Endothelial cell of umbilical vein (primary cell): Measurements from ENCODE around the gene TMEM253. TPM values are rescaled to one million over a fixed set of nuclear protein-coding genes. Genes with fewer than 3 reads are reported as not detected.

Experiments
- BruUV-seq: library from RNA; stranded (reverse); fragments of 400-500 nt; replicated peaks from 2 replicates; lab custom pipeline; 2021; lab: Mats Ljungman, UMichigan
- CTCF ChIA-PET: fragments of 300-600, 350-600 bp; sonication (Branson Sonifier 250); formaldehyde crosslinking; loops from one replicate; lab custom pipeline; 2021; ENCODE audit warnings: antibody characterized with exemption, inconsistent platforms; lab: Charles Lee
- POLR2A ChIA-PET: fragments of 300-600, 350-600 bp; sonication (Branson Sonifier 250); formaldehyde crosslinking; loops from one replicate; lab custom pipeline; 2021; ENCODE audit warnings: antibody characterized with exemption, inconsistent platforms; lab: Charles Lee
- DNase-seq: peaks from one replicate; pipeline ENCODE4 v3.0.0-alpha.2; 2011; ENCODE audit warnings: low read depth, low spot score
- FAIRE-seq: peaks from 2 replicates; lab custom pipeline; 2011; peaks lifted over from hg19 to GRCh38; lab: Jason Lieb, UNC
- H2AFZ ChIP-seq: 2 replicates; pipeline ENCODE4 v1.6.0; 2012; ENCODE audit warnings: low read depth, low read length, control low read depth, inconsistent platforms
- H3K27ac ChIP-seq: 2 replicates; pipeline ENCODE4 v1.5.1; 2011; ENCODE audit warnings: low read depth, mild to moderate bottlenecking, control low read depth, low read length, moderate library complexity; ENCODE audit not compliant: insufficient read depth
- H3K27me3 ChIP-seq, 2 experiments: 2 replicates each; pipeline versions ENCODE4 v1.6.0 to v1.6.1; 2011; ENCODE audit warnings: low read length in 2 of 2, mixed read lengths in 1 of 2; ENCODE audit not compliant: control insufficient read depth in 2 of 2, insufficient read depth in 2 of 2
- H3K36me3 ChIP-seq, 2 experiments: 2 replicates in 1 of 2; 3 replicates in 1 of 2; pipeline ENCODE4 v1.5.1; 2011; ENCODE audit warnings: low read length in 2 of 2, mild to moderate bottlenecking in 1 of 2, moderate library complexity in 1 of 2; ENCODE audit not compliant: control insufficient read depth in 2 of 2, insufficient read depth in 2 of 2; ENCODE audit errors: extremely low read depth in 1 of 2
- H3K4me1 ChIP-seq: 3 replicates; pipeline ENCODE4 v1.5.1; 2011; ENCODE audit warnings: mild to moderate bottlenecking, low read length; ENCODE audit not compliant: control insufficient read depth, insufficient read depth; ENCODE audit errors: extremely low read depth
- H3K4me2 ChIP-seq: 2 replicates; pipeline ENCODE4 v1.6.1; 2011; ENCODE audit warnings: low read length, control low read depth, mixed read lengths; ENCODE audit not compliant: insufficient read depth
- H3K4me3 ChIP-seq, 3 experiments: fragments of 200-600 bp in 1 of 3; sonication (generic), shearing (Covaris generic) in 1 of 3; replicated peaks in 1 of 3; 2 replicates each; pipeline ENCODE4 v1.5.1; 2011 to 2016; ENCODE audit warnings: control low read depth in 3 of 3, low read length in 3 of 3, mild to moderate bottlenecking in 2 of 3, inconsistent platforms in 1 of 3, low read depth in 1 of 3, moderate library complexity in 1 of 3; ENCODE audit not compliant: insufficient read depth in 1 of 3
- H3K79me2 ChIP-seq: 2 replicates; pipeline ENCODE4 v1.6.0; 2012; ENCODE audit warnings: low read length, inconsistent platforms; ENCODE audit not compliant: control insufficient read depth, insufficient read depth
- H3K9ac ChIP-seq: replicated peaks from 2 replicates; pipeline ENCODE3; 2011; ENCODE audit warnings: low read length, control low read depth; ENCODE audit not compliant: insufficient read depth; ENCODE audit errors: extremely low read depth
- H3K9me1 ChIP-seq: replicated peaks from 3 replicates; pipeline ENCODE4 v1.6.0; 2011; ENCODE audit warnings: mild to moderate bottlenecking, low read length; ENCODE audit not compliant: control insufficient read depth, insufficient read depth; ENCODE audit errors: extremely low read depth
- H3K9me3 ChIP-seq: replicated peaks from 2 replicates; pipeline ENCODE4 v1.5.1; 2012; ENCODE audit warnings: low read length, inconsistent platforms; ENCODE audit not compliant: control insufficient read depth, insufficient read depth
- H4K20me1 ChIP-seq: replicated peaks from 2 replicates; pipeline ENCODE3; 2011; ENCODE audit warnings: mild to moderate bottlenecking, low read length; ENCODE audit not compliant: control insufficient read depth, insufficient read depth; ENCODE audit errors: extremely low read depth
- CTCF ChIP-seq, 2 donors: IDR thresholded peaks; 1 replicate in 1 of 2; 2 replicates in 1 of 2; pipeline ENCODE4 v1.5.1; 2011; ENCODE audit warnings: low read length in 2 of 2, mild to moderate bottlenecking in 2 of 2, moderate library complexity in 2 of 2, control low read depth in 1 of 2, inconsistent platforms in 1 of 2, low read depth in 1 of 2; ENCODE audit not compliant: insufficient read depth in 1 of 2; ENCODE audit errors: extremely low read depth in 1 of 2
- EZH2 ChIP-seq: IDR thresholded peaks from 2 replicates; pipeline ENCODE4 v1.6.1; 2012; ENCODE audit warnings: borderline replicate concordance, low read depth, mild to moderate bottlenecking, moderate library complexity, low read length, inconsistent platforms; ENCODE audit not compliant: severe bottlenecking
- FOS ChIP-seq: IDR thresholded peaks from 2 replicates; pipeline ENCODE4 v1.6.1; 2011; ENCODE audit warnings: mild to moderate bottlenecking, low read length, moderate library complexity, borderline replicate concordance; ENCODE audit not compliant: insufficient read depth
- GATA2 ChIP-seq: IDR thresholded peaks from 2 replicates; pipeline ENCODE4 v1.7.0; 2011; ENCODE audit warnings: low read depth, mild to moderate bottlenecking, moderate library complexity, mixed read lengths, low read length; ENCODE audit not compliant: insufficient read length, insufficient read depth
- JUN ChIP-seq: IDR thresholded peaks from 2 replicates; pipeline ENCODE4 v1.6.1; 2011; ENCODE audit warnings: borderline replicate concordance, low read depth; ENCODE audit not compliant: insufficient read length, insufficient read depth
- MAX ChIP-seq: IDR thresholded peaks from 2 replicates; pipeline ENCODE4 v1.6.1; 2011; ENCODE audit not compliant: insufficient read depth, insufficient read length
- MYC ChIP-seq: IDR thresholded peaks from one replicate; pipeline ENCODE4 v1.6.1; 2011; ENCODE audit warnings: mild to moderate bottlenecking, low read depth, low read length
- POLR2A ChIP-seq: IDR thresholded peaks from 2 replicates; pipeline ENCODE4 v1.6.1; 2012; ENCODE audit warnings: low read depth, mild to moderate bottlenecking, control low read depth, low read length
- POLR2AphosphoS5 ChIP-seq: IDR thresholded peaks from 2 replicates; pipeline ENCODE4 v1.6.1; 2012; ENCODE audit warnings: low read depth, mild to moderate bottlenecking, control low read depth, low read length, moderate library complexity; ENCODE audit not compliant: insufficient read depth
- dilution Hi-C: fragments of 300-500 bp; cut with MboI; formaldehyde crosslinking; loops from one replicate; pipeline ENCODE4 v1.15.0; 2019; ENCODE audit warnings: low sequenced_read_pairs; ENCODE audit not compliant: extremely low pct_ligation_motif_present
- intact Hi-C: fragments of 100-400 bp; cut with micrococcal nuclease; formaldehyde crosslinking; loops from one replicate; pipeline ENCODE4 v1.10.0; 2022
- polyA plus RNA-seq, 4 experiments: library from polyadenylated mRNA; depleted of rRNA in 3 of 4; stranded (reverse) in 3 of 4; unstranded in 1 of 4; fragments of >200 nt; gene quantifications; 2 replicates each; pipeline versions ENCODE4 v1.2.1 to v1.2.3, GENCODE V29; 2011 to 2012; ENCODE audit warnings: missing spikeins in 1 of 4
- total RNA-seq: library from RNA; stranded (reverse); gene quantifications from 2 replicates; pipeline ENCODE4 v1.2.3, GENCODE V29; 2021

Gene TMEM253
- total and polyA plus RNA-seq, 2 donors (not counting 3 experiments of a cell fraction or from before 2014, with no cell fraction given) = 0.25 TPM; not detected in 1

GRCh38 chr14:21084998-21085853 is 15.6 kb upstream of the TMEM253 start:
- BruUV-seq = no TSS peak
- H3K27me3 ChIP-seq = no peaks in the 10 kb centered on the region
- dilution Hi-C loops = no loop called here
- H2AFZ ChIP-seq = no peak overlapping the region
- no peak for FAIRE-seq
- H3K4me1 ChIP-seq = no peaks in the 10 kb centered on the region
- intact Hi-C loops = no loop called here
- no peaks in the 10 kb centered on the region for H4K20me1 ChIP-seq
- H3K9me3 ChIP-seq = no peaks in the 10 kb centered on the region
- no peaks in the 10 kb centered on the region for H3K79me2 ChIP-seq
- no peak overlapping the region for H3K9ac ChIP-seq
- no peak for DNase-seq
- ChIA-PET POLR2A (no interaction called here), CTCF (interaction anchor here (1.3 to 5.8 kb wide), 3 partner anchors 14 to 19 kb away, joined by 4 to 53 read pairs (median 9); no protein-coding TSS in a partner anchor)
- no peak overlapping the region for H3K4me3 ChIP-seq
- no peaks in the 10 kb centered on the region for H3K9me1 ChIP-seq
- no peaks in the 10 kb centered on the region for H3K36me3 ChIP-seq
- TF ChIP-seq POLR2AphosphoS5 (no peak), POLR2A (no peak), JUN (no peak), CTCF (IDR thresholded peaks at IDR 0.05; ENCODE audit: extremely low read depth in 1 of 2, insufficient read depth in 1 of 2, low read depth in 1 of 2, low read length in 2 of 2) (no peak), GATA2 (no peak), MAX (no peak), MYC (no peak), EZH2 (no peak), FOS (no peak)
- H3K27ac ChIP-seq = no peak overlapping the region
- H3K4me2 ChIP-seq = no peak overlapping the region
